GM23248 (cell line): Measurements from ENCODE around the gene SLC17A7.

Source experiments
- EZH2 ChIP-seq: fragments of 200-600 bp; sonication (generic); IDR thresholded peaks from 2 replicates; pipeline ENCODE4 v1.6.1; 2018; ENCODE audit warnings: antibody characterized with exemption, mild to moderate bottlenecking; ENCODE audit not compliant: insufficient read depth, poor library complexity, severe bottlenecking
- EZH2phosphoT487 ChIP-seq: fragments of 200-600 bp; sonication (generic); IDR thresholded peaks from 2 replicates; pipeline ENCODE4 v1.6.1; 2018; ENCODE audit warnings: antibody characterized with exemption, moderate library complexity, mild to moderate bottlenecking, low read depth; ENCODE audit not compliant: insufficient read depth

GRCh38 chr19:49488046-49488862 is 46.9 kb upstream of the SLC17A7 start:
- TF ChIP-seq EZH2, result no peak
- no peak for TF ChIP-seq EZH2phosphoT487
